Sigmoid colon (tissue), 3 donors: ENCODE measurements around the gene CRTAC1.

Experiments
- CTCF ChIP-seq, 4 experiments: fragments of 450-650 bp in 3 of 4; fragments of 200-600 bp in 1 of 4; IDR thresholded peaks; one replicate each; pipeline ENCODE4 v1.5.1; 2016 to 2019; ENCODE audit warnings: antibody characterized with exemption in 4 of 4, mild to moderate bottlenecking in 3 of 4, moderate library complexity in 2 of 4
- POLR2A ChIP-seq, 2 donors: fragments of 450-650 bp; IDR thresholded peaks; one replicate each; pipeline ENCODE4 v1.6.1; 2016; ENCODE audit warnings: antibody characterized with exemption in 2 of 2, mild to moderate bottlenecking in 2 of 2, moderate library complexity in 2 of 2

DNA sequence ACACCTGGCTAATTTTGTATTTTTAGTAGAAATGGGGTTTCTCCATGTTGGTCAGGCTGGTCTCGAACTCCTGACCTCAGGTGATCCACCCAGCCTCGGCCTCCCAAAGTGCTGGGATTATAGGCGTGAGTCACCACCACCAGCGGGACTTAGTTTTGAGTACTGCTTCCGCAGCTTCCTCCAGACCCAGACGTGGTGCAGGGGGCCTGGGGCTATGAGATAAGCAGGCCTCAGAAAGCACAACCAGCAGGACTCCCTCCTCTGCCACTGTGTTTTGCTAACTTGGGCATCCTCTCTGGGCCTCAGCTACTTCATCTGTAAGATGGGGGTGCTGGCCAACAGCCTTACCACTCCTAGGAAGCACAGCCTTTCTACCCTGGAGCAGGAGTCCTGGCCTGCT is 143.0 kb downstream of the CRTAC1 start:
- TF ChIP-seq POLR2A (IDR thresholded peaks at IDR 0.05) = no peak
- no peak for TF ChIP-seq CTCF (IDR thresholded peaks at IDR 0.05)
